Neural crest cell (in vitro differentiated cells): ENCODE results near the gene UNC93A. TPM values are rescaled to one million over a fixed set of nuclear protein-coding genes. Genes with fewer than 3 reads are reported as not detected.

Source experiments
- DNase-seq: peaks from one replicate; pipeline ENCODE4 v3.0.0; 2021; ENCODE audit warnings: low read depth, mixed read lengths, low spot score
- H3K27ac Mint-ChIP-seq: one replicate; pipeline ENCODE4 v1.8.0; 2021; ENCODE audit warnings: mild to moderate bottlenecking, mixed read lengths; ENCODE audit not compliant: unreplicated experiment
- H3K27me3 Mint-ChIP-seq: 2 replicates; pipeline ENCODE4 v1.8.0; 2021; ENCODE audit warnings: low read depth, mild to moderate bottlenecking, mixed read lengths
- H3K36me3 Mint-ChIP-seq: 2 replicates; pipeline ENCODE4 v1.8.0; 2021; ENCODE audit warnings: low read depth, mild to moderate bottlenecking, mixed read lengths
- H3K4me1 Mint-ChIP-seq: 2 replicates; pipeline ENCODE4 v1.8.0; 2021; ENCODE audit warnings: mixed read lengths
- H3K4me3 Mint-ChIP-seq: one replicate; pipeline ENCODE4 v1.8.0; 2021; ENCODE audit warnings: mild to moderate bottlenecking, mixed read lengths
- H3K9me3 Mint-ChIP-seq: 2 replicates; pipeline ENCODE4 v1.8.0; 2021; ENCODE audit warnings: mixed read lengths
- total RNA-seq: library from RNA; stranded (reverse); gene quantifications from 2 replicates; pipeline ENCODE4 v1.2.1, GENCODE V29; 2021
- TF ChIP-seq, protein P1 (sequence below): fragments of 200-600 bp; sonication (generic); conservative IDR thresholded peaks from 2 replicates; pipeline ENCODE4 v1.5.0; 2021; ENCODE audit warnings: antibody characterized with exemption, mild to moderate bottlenecking

Gene UNC93A
- total RNA-seq, 1 donor from 2014 or later: not detected

DNA sequence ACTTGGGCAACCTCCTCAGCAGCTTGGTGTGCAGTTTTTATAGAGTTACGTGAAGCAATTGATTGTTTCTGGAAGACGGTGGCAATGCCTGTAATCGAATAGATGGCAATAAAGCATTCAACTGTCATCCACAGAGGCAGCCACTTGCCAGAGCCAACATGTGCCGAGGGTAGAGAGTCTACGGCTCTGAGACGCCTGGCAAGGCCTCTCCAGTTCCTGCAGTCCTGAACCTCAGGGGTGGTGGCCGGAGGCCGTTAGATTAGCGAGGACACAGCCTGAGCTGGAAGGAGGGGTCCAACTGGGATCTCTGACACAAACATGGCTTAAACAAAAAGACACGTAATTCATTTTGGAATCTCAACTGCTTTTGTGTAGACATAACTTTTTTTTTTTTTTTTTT is 33.0 kb downstream of the UNC93A start:
- Mint-ChIP-seq H3K4me1 (no peaks in the 10 kb centered on the region), H3K9me3 (peaks cover 3% of the 10 kb centered on the region), H3K4me3 (no peak overlapping the region), H3K27me3 (no peaks in the 10 kb centered on the region), H3K36me3 (no peaks in the 10 kb centered on the region), H3K27ac (no peak overlapping the region)
- no peak for DNase-seq
- TF ChIP-seq, protein P1, sequence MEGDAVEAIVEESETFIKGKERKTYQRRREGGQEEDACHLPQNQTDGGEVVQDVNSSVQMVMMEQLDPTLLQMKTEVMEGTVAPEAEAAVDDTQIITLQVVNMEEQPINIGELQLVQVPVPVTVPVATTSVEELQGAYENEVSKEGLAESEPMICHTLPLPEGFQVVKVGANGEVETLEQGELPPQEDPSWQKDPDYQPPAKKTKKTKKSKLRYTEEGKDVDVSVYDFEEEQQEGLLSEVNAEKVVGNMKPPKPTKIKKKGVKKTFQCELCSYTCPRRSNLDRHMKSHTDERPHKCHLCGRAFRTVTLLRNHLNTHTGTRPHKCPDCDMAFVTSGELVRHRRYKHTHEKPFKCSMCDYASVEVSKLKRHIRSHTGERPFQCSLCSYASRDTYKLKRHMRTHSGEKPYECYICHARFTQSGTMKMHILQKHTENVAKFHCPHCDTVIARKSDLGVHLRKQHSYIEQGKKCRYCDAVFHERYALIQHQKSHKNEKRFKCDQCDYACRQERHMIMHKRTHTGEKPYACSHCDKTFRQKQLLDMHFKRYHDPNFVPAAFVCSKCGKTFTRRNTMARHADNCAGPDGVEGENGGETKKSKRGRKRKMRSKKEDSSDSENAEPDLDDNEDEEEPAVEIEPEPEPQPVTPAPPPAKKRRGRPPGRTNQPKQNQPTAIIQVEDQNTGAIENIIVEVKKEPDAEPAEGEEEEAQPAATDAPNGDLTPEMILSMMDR: no peak

DNA sequence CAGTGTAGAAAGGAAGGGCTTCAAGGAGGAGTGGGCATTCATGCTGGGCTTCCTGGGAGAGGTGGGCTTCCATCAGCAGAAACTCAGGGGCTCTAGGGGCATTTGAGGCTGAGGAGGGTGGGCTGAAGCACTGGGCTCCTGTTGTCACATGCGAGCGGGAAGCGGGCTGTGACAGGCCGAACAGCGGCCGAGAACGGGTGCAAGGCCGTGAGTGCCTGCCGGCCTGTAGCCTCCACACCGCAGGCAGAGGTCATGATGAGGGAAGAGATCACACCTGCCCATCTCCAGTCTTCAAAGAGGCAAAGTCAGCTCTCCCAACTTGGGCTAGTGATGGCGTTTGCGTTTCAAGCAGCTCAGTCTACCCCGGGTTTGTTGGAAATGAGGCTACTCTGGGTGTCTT is 34.7 kb downstream of the UNC93A start:
- peaks cover 3% of the 10 kb centered on the region for H3K9me3 Mint-ChIP-seq
- TF ChIP-seq, protein P1: no peak
- H3K4me3 Mint-ChIP-seq: no peak overlapping the region
- H3K36me3 Mint-ChIP-seq: no peaks in the 10 kb centered on the region
- H3K4me1 Mint-ChIP-seq: no peaks in the 10 kb centered on the region
- DNase-seq: no peak
- H3K27me3 Mint-ChIP-seq: no peaks in the 10 kb centered on the region
- H3K27ac Mint-ChIP-seq: no peak overlapping the region

DNA sequence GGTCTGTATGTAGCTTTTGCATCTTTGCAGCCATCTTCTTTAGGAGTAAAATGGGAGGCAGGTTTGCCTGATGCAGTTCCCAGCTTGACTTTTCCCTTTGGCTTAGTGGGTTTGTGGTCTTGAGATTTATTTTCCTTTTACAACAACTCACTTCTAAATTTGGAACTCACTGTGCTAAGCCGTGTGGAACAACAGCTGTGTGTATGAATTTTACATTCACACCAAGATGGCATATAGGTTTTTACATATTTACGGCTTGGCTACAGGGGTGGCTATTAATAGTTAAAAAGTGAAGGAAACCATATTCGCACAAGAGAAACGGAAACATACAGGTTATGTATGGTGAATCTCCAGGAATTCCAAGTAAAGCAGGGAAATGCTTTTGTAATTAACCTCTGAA is 36.3 kb downstream of the UNC93A start:
- no peaks in the 10 kb centered on the region for H3K4me1 Mint-ChIP-seq
- no peaks in the 10 kb centered on the region for H3K27me3 Mint-ChIP-seq
- H3K9me3 Mint-ChIP-seq: peaks cover 3% of the 10 kb centered on the region
- no peak overlapping the region for H3K4me3 Mint-ChIP-seq
- DNase-seq: no peak
- H3K36me3 Mint-ChIP-seq: no peaks in the 10 kb centered on the region
- TF ChIP-seq, protein P1: no peak
- no peak overlapping the region for H3K27ac Mint-ChIP-seq

GRCh38 chr6:167328086-167328485 is 37.0 kb downstream of the UNC93A start:
- Mint-ChIP-seq H3K27me3 (no peaks in the 10 kb centered on the region), H3K36me3 (no peaks in the 10 kb centered on the region), H3K4me1 (no peaks in the 10 kb centered on the region), H3K27ac (no peak overlapping the region), H3K4me3 (no peak overlapping the region), H3K9me3 (peaks cover 3% of the 10 kb centered on the region)
- no peak for DNase-seq
- TF ChIP-seq, protein P1: no peak

- Mint-ChIP-seq H3K9me3 (peaks cover 3% of the 10 kb centered on the region), H3K27me3 (no peaks in the 10 kb centered on the region), H3K4me1 (no peaks in the 10 kb centered on the region), H3K27ac (no peak overlapping the region), H3K4me3 (no peak overlapping the region), H3K36me3 (no peaks in the 10 kb centered on the region)
- no peak for DNase-seq
- TF ChIP-seq, protein P1: no peak
These were observed 37.9 kb downstream of the UNC93A start for GRCh38 chr6:167329014-167329413.

DNA sequence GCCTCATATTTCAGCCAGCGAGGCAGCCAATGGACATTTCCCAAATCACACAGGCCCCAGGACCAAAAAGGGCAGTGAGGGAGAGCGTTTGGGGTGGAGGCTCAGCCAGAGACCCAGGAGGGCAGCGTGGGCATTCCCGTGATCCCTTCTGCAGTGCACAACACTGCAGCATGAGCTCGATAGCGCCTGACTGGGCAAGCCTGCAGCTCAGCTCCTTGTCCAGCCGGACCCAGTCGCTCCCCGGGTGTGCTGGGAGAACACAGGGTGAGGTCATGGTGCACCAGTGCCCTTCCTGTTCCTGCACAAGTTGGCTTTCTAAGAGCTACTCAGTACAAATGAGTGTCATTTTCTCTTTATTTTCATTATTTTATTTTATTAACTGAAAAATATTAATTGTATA is 39.6 kb downstream of the UNC93A start:
- no peaks in the 10 kb centered on the region for H3K4me1 Mint-ChIP-seq
- H3K27me3 Mint-ChIP-seq: no peaks in the 10 kb centered on the region
- H3K9me3 Mint-ChIP-seq: no peaks in the 10 kb centered on the region
- TF ChIP-seq, protein P1: no peak
- H3K27ac Mint-ChIP-seq: no peak overlapping the region
- H3K4me3 Mint-ChIP-seq: no peak overlapping the region
- no peak for DNase-seq
- H3K36me3 Mint-ChIP-seq: no peaks in the 10 kb centered on the region
